Kidney (tissue), 14 donors: ENCODE data around the gene KRT38. TPM values are rescaled to one million over a fixed set of nuclear protein-coding genes. Genes with fewer than 3 reads are reported as not detected.

Experiments used
- DNase-seq, 5 donors: peaks; one replicate each; pipeline ENCODE4 v3.0.0-alpha.2; 2013 to 2020
- FAIRE-seq: peaks from 2 replicates; lab custom pipeline; 2012; peaks lifted over from hg19 to GRCh38; lab: Jason Lieb, UNC
- H3K27ac ChIP-seq, 2 donors: one replicate each; pipeline ENCODE4 v1.7.0; 2013; ENCODE audit warnings: low read depth in 2 of 2, low read length in 2 of 2, inconsistent platforms in 1 of 2
- H3K27me3 ChIP-seq: one replicate; pipeline ENCODE4 v1.7.1; 2013; ENCODE audit warnings: low read length, inconsistent platforms; ENCODE audit not compliant: control insufficient read depth, insufficient read depth
- H3K36me3 ChIP-seq, 3 donors: one replicate each; pipeline versions ENCODE4 v1.7.0 to v1.7.1; 2013; ENCODE audit warnings: low read length in 3 of 3, control low read depth in 1 of 3, inconsistent platforms in 1 of 3; ENCODE audit not compliant: insufficient read depth in 3 of 3, control insufficient read depth in 2 of 3
- H3K4me1 ChIP-seq, 3 donors: one replicate each; pipeline versions ENCODE4 v1.7.0 to v1.7.1; 2013; ENCODE audit warnings: low read length in 3 of 3, inconsistent platforms in 1 of 3, low read depth in 1 of 3; ENCODE audit not compliant: control insufficient read depth in 2 of 3, insufficient read depth in 2 of 3
- H3K4me3 ChIP-seq, 3 donors: one replicate each; pipeline versions ENCODE4 v1.7.0 to v1.8.1; 2013; ENCODE audit warnings: low read length in 3 of 3, control low read depth in 1 of 3, inconsistent platforms in 1 of 3
- H3K9ac ChIP-seq, 3 donors: one replicate each; pipeline versions ENCODE4 v1.7.0 to v1.7.1; 2013; ENCODE audit warnings: low read length in 3 of 3, control low read depth in 1 of 3, inconsistent platforms in 1 of 3
- H3K9me3 ChIP-seq, 3 donors: one replicate each; pipeline versions ENCODE4 v1.7.0 to v1.7.1; 2013; ENCODE audit warnings: low read length in 3 of 3, control low read depth in 1 of 3, inconsistent platforms in 1 of 3; ENCODE audit not compliant: control insufficient read depth in 2 of 3, insufficient read depth in 1 of 3
- CTCF ChIP-seq: IDR thresholded peaks from 3 replicates; pipeline ENCODE4 v1.5.1; 2012; ENCODE audit warnings: mild to moderate bottlenecking, moderate library complexity, borderline replicate concordance; ENCODE audit not compliant: insufficient read depth; ENCODE audit errors: extremely low read depth
- intact Hi-C: fragments of 100-400 bp; cut with DNase I; formaldehyde crosslinking; loops from one replicate; pipeline ENCODE4 v1.11.1; 2022
- polyA plus RNA-seq: library from polyadenylated mRNA; stranded (reverse); fragments of 350-450 nt; fragmentation: Illumina TruSeq; extraction: RNeasy Lipid Tissue Mini Kit (QIAGEN cat#74804); gene quantifications from one replicate; pipeline ENCODE4 v1.2.3, GENCODE V29; 2014; ENCODE audit warnings: low read depth, low replicate concordance; ENCODE audit not compliant: insufficient read depth
- total RNA-seq: library from RNA; stranded (reverse); fragmentation: NEBNext Ultra II Directional; extraction: Animal tissue kit (Norgen Biotek cat#: 25700); gene quantifications from one replicate; pipeline ENCODE4 v1.2.1, GENCODE V29; 2021
- donor health status: control.
- donor health status: control.
- donor health status: control.
- donor health status: control.
- donor health status: control.
- donor health status: DM: yes; HTN: yes; CAD: no.
- donor health status: Normal renal cell carcinoma (clear cell type).

Gene KRT38
- total and polyA plus RNA-seq, 2 donors from 2014 or later = not detected

- no peak for FAIRE-seq
- TF ChIP-seq CTCF = no peak
Measured at GRCh38 chr17:41446806-41447205, 6.0 kb upstream of the KRT38 start.

DNA sequence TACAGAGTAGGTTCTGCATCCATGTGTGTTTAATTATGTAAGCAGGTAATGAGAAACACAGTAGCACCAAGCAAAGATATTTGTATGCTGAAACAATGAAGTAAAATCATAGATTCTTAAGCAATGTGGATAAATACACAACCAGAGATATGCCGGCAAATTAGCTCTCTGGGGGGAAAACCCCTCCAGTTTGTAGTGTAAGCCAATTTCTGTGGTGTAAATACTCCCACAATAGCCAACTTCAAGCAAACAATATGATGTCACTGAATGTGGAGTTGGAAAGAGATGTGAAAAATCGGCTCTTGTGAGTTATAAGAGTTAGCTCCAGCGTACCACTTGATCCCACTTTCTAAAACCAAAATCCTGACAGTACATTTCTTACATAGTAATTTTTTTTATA is 3.9 kb upstream of the KRT38 start:
- H3K9ac ChIP-seq = no peak overlapping the region
- DNase-seq (no peak), FAIRE-seq (no peak)
- no peaks in the 10 kb centered on the region for H3K36me3 ChIP-seq
- H3K27ac ChIP-seq = no peak overlapping the region
- H3K27me3 ChIP-seq = no peaks in the 10 kb centered on the region
- H3K4me1 ChIP-seq = no peaks in the 10 kb centered on the region
- intact Hi-C loops = no loop called here
- no peak for TF ChIP-seq CTCF
- H3K9me3 ChIP-seq = no peaks in the 10 kb centered on the region
- no peak overlapping the region for H3K4me3 ChIP-seq

More at GRCh38 chr17:41446806-41447205, 6.0 kb upstream of the KRT38 start:
- no peak for DNase-seq
- H3K9me3 ChIP-seq = no peaks in the 10 kb centered on the region
- no peaks in the 10 kb centered on the region for H3K4me1 ChIP-seq
- H3K4me3 ChIP-seq = no peak overlapping the region
- H3K36me3 ChIP-seq = no peaks in the 10 kb centered on the region
- no peak overlapping the region for H3K9ac ChIP-seq
- intact Hi-C loops = no loop called here
- H3K27ac ChIP-seq = no peak overlapping the region
- H3K27me3 ChIP-seq = no peaks in the 10 kb centered on the region

DNA sequence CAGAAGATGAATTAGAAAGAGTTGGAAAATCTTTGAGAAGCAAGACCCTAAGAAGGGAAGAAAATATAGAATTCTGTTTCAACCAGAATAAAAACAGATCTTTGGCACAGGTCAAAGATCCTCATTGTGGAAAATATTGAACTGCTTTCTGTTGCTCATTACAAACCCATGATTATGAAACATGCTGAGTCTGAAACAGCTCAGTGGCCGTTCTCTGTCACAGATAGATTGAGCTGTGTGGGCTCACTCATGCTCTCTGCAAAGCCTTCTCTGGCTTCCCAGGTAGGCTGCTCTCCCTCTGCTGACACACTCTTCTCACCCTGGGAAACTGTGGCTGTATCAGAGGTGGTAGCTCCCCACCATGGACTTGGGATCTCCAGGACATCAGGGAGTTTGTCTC is 3.4 kb upstream of the KRT38 start:
- intact Hi-C loops = no loop called here
- TF ChIP-seq CTCF = no peak
- Histone ChIP-seq H3K27ac (no peak overlapping the region), H3K36me3 (no peaks in the 10 kb centered on the region), H3K9me3 (no peaks in the 10 kb centered on the region), H3K9ac (no peak overlapping the region), H3K4me3 (no peak overlapping the region), H3K4me1 (no peaks in the 10 kb centered on the region), H3K27me3 (no peaks in the 10 kb centered on the region)
- FAIRE-seq (no peak), DNase-seq (no peak)

DNA sequence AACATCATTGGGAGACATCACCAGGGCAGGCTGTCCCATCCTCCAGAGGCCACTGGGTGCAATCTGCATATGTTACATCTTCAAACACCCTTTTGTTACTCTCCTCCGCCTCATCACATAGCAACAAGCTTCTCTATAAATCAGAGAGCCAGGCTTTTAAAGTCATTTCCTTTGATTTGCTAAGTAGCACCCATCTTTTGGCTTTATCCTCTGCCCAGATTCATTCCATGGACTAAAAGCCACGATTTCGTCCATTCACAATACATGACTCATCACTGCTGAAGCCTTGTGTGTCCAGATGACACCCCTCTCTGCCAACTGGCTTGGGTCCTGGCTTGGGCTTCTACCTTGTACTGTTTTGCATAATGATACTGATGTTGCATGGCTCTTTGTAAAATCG is 2.0 kb upstream of the KRT38 start:
- Histone ChIP-seq H3K27me3 (no peaks in the 10 kb centered on the region), H3K4me1 (no peaks in the 10 kb centered on the region), H3K4me3 (no peak overlapping the region), H3K27ac (no peak overlapping the region), H3K9ac (no peak overlapping the region), H3K36me3 (no peaks in the 10 kb centered on the region), H3K9me3 (no peaks in the 10 kb centered on the region)
- no peak for TF ChIP-seq CTCF
- no peak for FAIRE-seq
- intact Hi-C loops = no loop called here
- DNase-seq = no peak
